ENCODE measurements around the gene PROM2.

PROM2 gene

GRCh38 chr2:95275151-95275515 lies 884 bp downstream of the PROM2 start:
- no peak for DNase-seq (ENCODE audit: low read depth in 2 of 2)
- TF ChIP-seq CTCF (IDR thresholded peaks at IDR 0.05; ENCODE audit: low read depth, low read length), result no peak
- no peak overlapping the region for H3K4me3 ChIP-seq (replicated peaks in 1 of 2; ENCODE audit: low read depth in 2 of 2, low read length in 2 of 2)

GRCh38 chr2:95275601-95276243 lies 1.5 kb downstream of the PROM2 start:
- no peak overlapping the region for H3K4me3 ChIP-seq (replicated peaks in 1 of 2; ENCODE audit: low read depth in 2 of 2, low read length in 2 of 2)
- DNase-seq (ENCODE audit: low read depth in 2 of 2), result peak; percentile 2 to 8

GRCh38 chr2:95276244-95276887 lies 2.1 kb downstream of the PROM2 start:
- TF ChIP-seq CTCF (IDR thresholded peaks at IDR 0.05; ENCODE audit: low read depth, low read length), result no peak
- no peak overlapping the region for H3K4me3 ChIP-seq (replicated peaks in 1 of 2; ENCODE audit: low read depth in 2 of 2, low read length in 2 of 2)
- DNase-seq (ENCODE audit: low read depth in 2 of 2), result no peak

More at GRCh38 chr2:95275601-95276243, 1.5 kb downstream of the PROM2 start:
- TF ChIP-seq CTCF (IDR thresholded peaks at IDR 0.05; ENCODE audit: low read depth, low read length), result no peak

- no peak overlapping the region for H3K4me3 ChIP-seq (replicated peaks in 1 of 2; ENCODE audit: low read depth in 2 of 2, low read length in 2 of 2)
- no peak for DNase-seq (ENCODE audit: low read depth in 2 of 2)
- TF ChIP-seq CTCF (IDR thresholded peaks at IDR 0.05; ENCODE audit: low read depth, low read length), result no peak
Measured at GRCh38 chr2:95276888-95277245, 2.6 kb downstream of the PROM2 start.

- DNase-seq (ENCODE audit: low read depth in 2 of 2), result peak in 1 of 2 donors; percentile 3
- TF ChIP-seq CTCF (IDR thresholded peaks at IDR 0.05; ENCODE audit: low read depth, low read length), result peak; percentile 2
- H3K4me3 ChIP-seq (replicated peaks in 1 of 2; ENCODE audit: low read depth in 2 of 2, low read length in 2 of 2), result no peak overlapping the region
Measured at GRCh38 chr2:95277246-95277906, 3.1 kb downstream of the PROM2 start.

GRCh38 chr2:95278051-95278471 lies 3.8 kb downstream of the PROM2 start:
- no peak for TF ChIP-seq CTCF (IDR thresholded peaks at IDR 0.05; ENCODE audit: low read depth, low read length)
- no peak overlapping the region for H3K4me3 ChIP-seq (replicated peaks in 1 of 2; ENCODE audit: low read depth in 2 of 2, low read length in 2 of 2)
- DNase-seq (ENCODE audit: low read depth in 2 of 2), result peak; percentile 65 to 71

All from cardiac fibroblast (primary cell).